Naive thymus-derived CD4-positive, alpha-beta T cell (primary cell): ENCODE data around the gene CCDC171. TPM values are rescaled to one million over a fixed set of nuclear protein-coding genes. Genes with fewer than 3 reads are reported as not detected.

ENCODE experiments used
- ATAC-seq: fragments of 150-1000 bp; cut with Tn5 transposase; 2 replicates; pipeline ENCODE4 v1.10.0; 2021; ENCODE audit warnings: mild to moderate bottlenecking, moderate library complexity
- CTCF ChIA-PET: fragments of 350-600 bp; sonication (Branson Sonifier 250); formaldehyde crosslinking; loops from one replicate; lab custom pipeline; 2021; ENCODE audit warnings: antibody characterized with exemption; lab: Charles Lee
- POLR2A ChIA-PET: fragments of 350-600 bp; sonication (Branson Sonifier 250); formaldehyde crosslinking; loops from one replicate; lab custom pipeline; 2021; ENCODE audit warnings: antibody characterized with exemption, inconsistent platforms; lab: Charles Lee
- DNase-seq, 9 donors: peaks; one replicate each; pipeline versions ENCODE4 v3.0.0 to v3.0.0-alpha.2; 2020 to 2022; ENCODE audit warnings: mixed read lengths in 1 of 9
- H3K27ac ChIP-seq: one replicate; pipeline ENCODE4 v1.7.0; 2013; ENCODE audit warnings: mild to moderate bottlenecking, low read depth, low read length, moderate library complexity
- H3K27me3 ChIP-seq, 2 donors: one replicate each; pipeline ENCODE4 v1.7.0; 2013; ENCODE audit warnings: low read length in 2 of 2, mild to moderate bottlenecking in 2 of 2, moderate library complexity in 2 of 2; ENCODE audit not compliant: control insufficient read depth in 2 of 2, insufficient read depth in 2 of 2
- H3K36me3 ChIP-seq, 3 experiments: 1 replicate in 2 of 3; 2 replicates in 1 of 3; pipeline ENCODE4 v1.7.0; 2013; ENCODE audit warnings: low read length in 3 of 3, mild to moderate bottlenecking in 3 of 3, moderate library complexity in 1 of 3; ENCODE audit not compliant: insufficient read depth in 3 of 3, control insufficient read depth in 2 of 3
- H3K4me1 ChIP-seq, 2 donors: one replicate each; pipeline ENCODE4 v1.7.0; 2013; ENCODE audit warnings: low read length in 2 of 2, mild to moderate bottlenecking in 2 of 2, moderate library complexity in 1 of 2; ENCODE audit not compliant: control insufficient read depth in 2 of 2, insufficient read depth in 2 of 2
- H3K4me3 ChIP-seq: 2 replicates; pipeline ENCODE4 v1.7.0; 2013; ENCODE audit warnings: mild to moderate bottlenecking, low read length
- H3K9me3 ChIP-seq, 3 experiments: 1 replicate in 2 of 3; 2 replicates in 1 of 3; pipeline ENCODE4 v1.7.0; 2013; ENCODE audit warnings: low read length in 3 of 3; ENCODE audit not compliant: control insufficient read depth in 2 of 3
- H3K27ac Mint-ChIP-seq, 9 donors: one replicate each; pipeline ENCODE4 v1.8.0; 2020 to 2022; ENCODE audit warnings: mixed read lengths in 9 of 9, mild to moderate bottlenecking in 8 of 9, moderate library complexity in 5 of 9, inconsistent platforms in 2 of 9
- H3K27me3 Mint-ChIP-seq, 5 donors: one replicate each; pipeline ENCODE4 v1.8.0; 2021 to 2022; ENCODE audit warnings: mixed read lengths in 5 of 5, mild to moderate bottlenecking in 1 of 5
- H3K36me3 Mint-ChIP-seq, 5 donors: one replicate each; pipeline ENCODE4 v1.8.0; 2020 to 2022; ENCODE audit warnings: mixed read lengths in 5 of 5, mild to moderate bottlenecking in 3 of 5, inconsistent platforms in 1 of 5
- H3K4me1 Mint-ChIP-seq, 7 donors: one replicate each; pipeline ENCODE4 v1.8.0; 2020 to 2022; ENCODE audit warnings: mixed read lengths in 7 of 7, mild to moderate bottlenecking in 3 of 7, inconsistent platforms in 1 of 7
- H3K4me3 Mint-ChIP-seq, 10 donors: one replicate each; pipeline ENCODE4 v1.8.0; 2020 to 2022; ENCODE audit warnings: mild to moderate bottlenecking in 10 of 10, mixed read lengths in 10 of 10, moderate library complexity in 6 of 10, inconsistent platforms in 2 of 10
- H3K9me3 Mint-ChIP-seq, 11 donors: one replicate each; pipeline ENCODE4 v1.8.0; 2020 to 2022; ENCODE audit warnings: mixed read lengths in 11 of 11, mild to moderate bottlenecking in 4 of 11, inconsistent platforms in 1 of 11, moderate library complexity in 1 of 11
- intact Hi-C, 2 donors: fragments of 100-400 bp; cut with micrococcal nuclease; formaldehyde crosslinking; loops; one replicate each; pipeline ENCODE4 v1.15.1; 2023
- polyA plus RNA-seq, 2 donors: library from polyadenylated mRNA; unstranded; fragments of 300-500 nt; fragmentation: Illumina TruSeq; gene quantifications; one replicate each; pipeline ENCODE4 v1.2.3, GENCODE V29; 2021
- total RNA-seq, 6 experiments: library from RNA in 5 of 6; stranded (reverse) in 5 of 6; gene quantifications; 1 replicate in 5 of 6; 2 replicates in 1 of 6; pipeline ENCODE4 v1.2.3 and lab custom pipeline; 2021 to 2026

The CCDC171 gene
- total RNA-seq (1 to 10 TPM in 4 of 5 experiments, under 1 TPM in 1; 0.77 to 3.7 (median 2.7) TPM), polyA plus RNA-seq (under 1 TPM; 0.19 to 0.29 TPM), total RNA-seq (lab: John Stamatoyannopoulos, UW) (7.0 reads per million, percentile 29 among the genes with 10 or more reads in this experiment)

DNA sequence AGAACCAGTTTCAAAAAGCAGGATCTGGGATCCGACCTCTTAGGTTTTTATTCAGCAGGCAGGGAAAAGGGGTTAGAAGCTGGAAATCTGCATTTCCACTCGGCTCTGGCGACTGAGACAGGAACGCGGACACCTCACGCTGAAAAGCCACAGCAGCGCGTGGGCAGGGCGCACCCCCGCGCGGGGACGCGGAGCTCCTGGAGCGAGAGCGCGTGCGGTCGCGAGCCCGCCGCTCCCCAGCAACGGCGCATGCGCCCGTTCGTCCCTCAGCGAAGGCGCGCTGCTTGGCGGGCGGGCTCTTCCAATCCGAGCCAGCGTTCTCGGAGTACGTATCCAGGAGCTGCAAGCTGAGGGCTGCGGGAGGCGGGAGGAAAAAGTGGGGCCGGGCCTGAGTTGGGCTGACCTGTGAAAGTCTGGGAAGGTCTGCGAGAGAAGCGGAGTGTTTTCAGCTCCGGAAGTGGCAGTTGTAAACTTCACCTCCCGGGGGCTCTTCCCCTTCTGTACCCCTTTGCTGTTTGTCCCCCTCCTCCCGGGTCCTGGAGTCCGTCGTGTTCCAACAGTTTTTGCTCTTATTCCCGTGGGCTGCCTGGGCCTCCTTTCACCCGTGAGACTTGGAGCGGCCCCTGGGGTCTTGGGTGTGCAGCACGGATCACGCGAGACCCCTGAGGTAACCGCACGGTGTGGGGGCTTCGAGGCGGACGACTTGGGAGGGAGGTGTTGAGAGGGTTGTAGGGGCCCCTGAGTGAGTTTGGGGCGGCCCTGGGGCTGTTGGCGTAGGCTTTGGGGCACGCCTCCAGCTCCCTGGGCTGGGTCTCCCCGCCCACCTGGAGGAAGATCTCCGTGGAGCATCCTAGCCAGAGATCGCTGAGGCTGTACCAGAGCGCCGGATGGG is at the start of gene CCDC171:
Gene CCDC171 (plus strand): TSS at position 408 of the 892 bp plus-strand sequence. CDS start 11,046 bp downstream, outside the sequence.
- Histone ChIP-seq H3K27me3 (no peaks in the 10 kb centered on the region), H3K4me1 (peaks cover 0 to 11% of the 10 kb centered on the region in 2 donors), H3K27ac (peak within 1 kb of the TSS; percentile 66), H3K9me3 (no peaks in the 10 kb centered on the region), H3K36me3 (no peaks in the 10 kb centered on the region), H3K4me3 (peak within 1 kb of the TSS; percentile 65)
- ChIA-PET CTCF (interaction anchor here (0.6 to 1.8 kb wide), 6 partner anchors 9 to 69 kb away, joined by 3 to 7 read pairs (median 4); partner anchors contain the start of gene PSIP1), POLR2A (interaction anchor here (0.6 to 8.3 kb wide), 11 partner anchors 10 to 259 kb away, joined by 3 to 84 read pairs (median 3); partner anchors contain the start of genes PSIP1 and SNAPC3)
- DNase-seq, result peak; percentile 80 to 89 (median 85)
- Mint-ChIP-seq H3K27ac (peak within 1 kb of the TSS; percentile 73 to 93 (median 86)), H3K27me3 (peaks cover 0 to 39% (median 0%) of the 10 kb centered on the region in 5 donors), H3K9me3 (peaks cover 0 to 1% (median 0%) of the 10 kb centered on the region in 11 donors), H3K4me1 (peaks cover 0 to 23% (median 12%) of the 10 kb centered on the region in 7 donors), H3K36me3 (no peaks in the 10 kb centered on the region), H3K4me3 (peak within 1 kb of the TSS; percentile 88 to 97 (median 94))
- intact Hi-C loops, result loop anchor here (1.0 to 10.0 kb wide), 12 partner anchors 42 to 1231 kb away; partner anchors contain the start of genes PSIP1 (in 1 of the 2), SNAPC3 (in 1 of the 2) and TTC39B (in 1 of the 2)
- ATAC-seq, result peak; percentile 92

DNA sequence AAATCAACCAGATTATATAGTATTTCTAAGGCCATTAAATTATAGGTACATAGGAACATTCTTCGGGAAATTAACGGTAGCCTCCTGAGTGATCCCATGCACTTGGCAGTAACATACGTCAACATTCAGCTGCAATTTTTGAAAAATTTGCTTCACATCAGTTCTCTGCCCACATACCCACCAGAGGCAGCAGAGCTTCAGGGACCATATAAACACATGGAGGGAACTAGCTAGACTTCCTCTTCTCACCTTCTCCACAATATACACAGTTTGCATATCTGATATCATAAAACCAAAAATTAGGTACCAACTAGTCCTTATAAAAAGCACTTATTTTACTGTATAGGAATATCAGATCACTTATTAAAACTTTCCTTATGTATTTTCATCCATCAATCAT is 46.9 kb upstream of the CCDC171 start:
- DNase-seq (peak in 2 of 9 donors; percentile 21 to 23), ATAC-seq (no peak)
- Histone ChIP-seq H3K9me3 (no peaks in the 10 kb centered on the region), H3K27me3 (no peaks in the 10 kb centered on the region), H3K4me3 (no peak overlapping the region), H3K36me3 (peaks cover 6 to 30% (median 8%) of the 10 kb centered on the region in 3 experiments), H3K4me1 (peaks cover 22 to 43% of the 10 kb centered on the region in 2 donors), H3K27ac (no peak overlapping the region)
- Mint-ChIP-seq H3K27me3 (no peaks in the 10 kb centered on the region), H3K9me3 (peaks cover 0 to 8% (median 0%) of the 10 kb centered on the region in 11 donors), H3K36me3 (peaks cover 11 to 52% (median 38%) of the 10 kb centered on the region in 5 donors), H3K27ac (peak overlapping the region in 6 of 9 donors; percentile 10 to 74 (median 53)), H3K4me1 (peaks cover 46 to 83% (median 66%) of the 10 kb centered on the region in 7 donors), H3K4me3 (peak overlapping the region in 8 of 10 donors; percentile 4 to 94 (median 32))
- ChIA-PET CTCF (interaction anchor here (0.7 to 1.0 kb wide), 2 partner anchors 57 to 101 kb away, joined by 3 read pairs; no protein-coding TSS in a partner anchor), POLR2A (interaction anchor here (0.7 to 1.7 kb wide), 5 partner anchors 9 to 47 kb away, joined by 3 to 4 read pairs (median 4); partner anchors contain the start of gene CCDC171)
- intact Hi-C loops, result loop anchor here in 1 of 2 donors (1.0 to 5.0 kb wide), 3 partner anchors 10 to 34 kb away; no protein-coding TSS in a partner anchor

GRCh38 chr9:15509931-15510788 is 42.7 kb upstream of the CCDC171 start:
- no peaks in the 10 kb centered on the region for H3K9me3 ChIP-seq
- H3K4me1 Mint-ChIP-seq, result peaks cover 44 to 85% (median 71%) of the 10 kb centered on the region in 7 donors
- ATAC-seq, result peak; percentile 61
- intact Hi-C loops, result loop anchor here (1.0 to 10.0 kb wide), 9 partner anchors 8 to 213 kb away; partner anchors contain the start of genes CCDC171 (in 1 of the 2) and SNAPC3 (in 1 of the 2)
- peak overlapping the region; percentile 88 for H3K27ac ChIP-seq
- H3K27ac Mint-ChIP-seq, result peak overlapping the region; percentile 88 to 100 (median 98)
- H3K4me3 ChIP-seq, result peak overlapping the region; percentile 88
- peaks cover 7 to 36% (median 23%) of the 10 kb centered on the region in 5 donors for H3K36me3 Mint-ChIP-seq
- H3K36me3 ChIP-seq, result peaks cover under 1 to 14% (median 6%) of the 10 kb centered on the region in 3 experiments
- no peaks in the 10 kb centered on the region for H3K27me3 ChIP-seq
- CTCF ChIA-PET, result interaction anchor here (0.6 to 1.3 kb wide), 3 partner anchors 14 to 42 kb away, joined by 3 read pairs; no protein-coding TSS in a partner anchor
- POLR2A ChIA-PET, result interaction anchor here (0.7 to 5.7 kb wide), 23 partner anchors 10 to 239 kb away, joined by 3 to 84 read pairs (median 6); partner anchors contain the start of genes CCDC171, SNAPC3 and TTC39B
- H3K9me3 Mint-ChIP-seq, result peaks cover 0 to 9% (median 0%) of the 10 kb centered on the region in 11 donors
- H3K27me3 Mint-ChIP-seq, result no peaks in the 10 kb centered on the region
- H3K4me3 Mint-ChIP-seq, result peak overlapping the region; percentile 90 to 99 (median 94)
- peaks cover 19 to 39% of the 10 kb centered on the region in 2 donors for H3K4me1 ChIP-seq
- DNase-seq, result peak in 8 of 9 donors; percentile 34 to 72 (median 62)

GRCh38 chr9:15510789-15511575 is 41.9 kb upstream of the CCDC171 start, which contains the start of gene PSIP1:
Gene PSIP1 (minus strand): TSS chr9:15510970. CDS start chr9:15510188, 782 bp downstream.
- H3K9me3 Mint-ChIP-seq, result peaks cover 0 to 9% (median 0%) of the 10 kb centered on the region in 11 donors
- DNase-seq (peak; percentile 82 to 96 (median 94)), ATAC-seq (peak; percentile 91)
- peak within 1 kb of the TSS; percentile 96 to 100 (median 99) for H3K27ac Mint-ChIP-seq
- no peaks in the 10 kb centered on the region for H3K27me3 Mint-ChIP-seq
- peaks cover 0 to 5% (median under 1%) of the 10 kb centered on the region in 3 experiments for H3K36me3 ChIP-seq
- POLR2A ChIA-PET, result interaction anchor here (0.7 to 5.7 kb wide), 34 partner anchors 9 to 240 kb away, joined by 3 to 84 read pairs (median 5); partner anchors contain the start of genes CCDC171, SNAPC3 and TTC39B
- intact Hi-C loops, result loop anchor here (1.0 to 10.0 kb wide), 12 partner anchors 9 to 214 kb away; partner anchors contain the start of genes CCDC171 (in 1 of the 2), SNAPC3 (in 1 of the 2) and TTC39B (in 1 of the 2)
- CTCF ChIA-PET, result interaction anchor here (0.6 to 1.5 kb wide), 7 partner anchors 15 to 217 kb away, joined by 3 read pairs; no protein-coding TSS in a partner anchor
- H3K27ac ChIP-seq, result peak within 1 kb of the TSS; percentile 88
- no peaks in the 10 kb centered on the region for H3K27me3 ChIP-seq
- peaks cover 44 to 82% (median 66%) of the 10 kb centered on the region in 7 donors for H3K4me1 Mint-ChIP-seq
- peak within 1 kb of the TSS; percentile 88 for H3K4me3 ChIP-seq
- H3K36me3 Mint-ChIP-seq, result peaks cover 3 to 31% (median 22%) of the 10 kb centered on the region in 5 donors
- peaks cover 19 to 39% of the 10 kb centered on the region in 2 donors for H3K4me1 ChIP-seq
- no peaks in the 10 kb centered on the region for H3K9me3 ChIP-seq
- peak within 1 kb of the TSS; percentile 90 to 99 (median 95) for H3K4me3 Mint-ChIP-seq
